ENCODE data around the gene CYP4A22.

- TF ChIP-seq CTCF (conservative IDR thresholded peaks at IDR 0.05; ENCODE audit: low read depth, low read length) (no peak), EZH2 (IDR thresholded peaks at IDR 0.05; ENCODE audit: low read length, unreplicated experiment) (no peak)
Measured at GRCh38 chr1:47191940-47192457, 54.8 kb downstream of the CYP4A22 start.

Data from PC-3 (cell line).